ES-I3 (cell line): Measurements from ENCODE around the gene LPIN2.

Experiments
- H3K36me3 ChIP-seq: 2 replicates; pipeline ENCODE4 v1.6.1; 2013; ENCODE audit warnings: mild to moderate bottlenecking, low read length, control low read depth, moderate library complexity; ENCODE audit not compliant: insufficient read depth
- H3K4me1 ChIP-seq: 2 replicates; pipeline ENCODE4 v1.6.1; 2013; ENCODE audit warnings: mild to moderate bottlenecking, control low read depth, low read length; ENCODE audit not compliant: insufficient read depth
- H3K9ac ChIP-seq: 2 replicates; pipeline ENCODE4 v1.6.1; 2013; ENCODE audit warnings: low read depth, mild to moderate bottlenecking, low read length, moderate library complexity
- H3K9me3 ChIP-seq: 2 replicates; pipeline ENCODE4 v1.6.1; 2013; ENCODE audit warnings: mild to moderate bottlenecking, low read length, moderate library complexity; ENCODE audit not compliant: control insufficient read depth, insufficient read depth

Gene LPIN2

DNA sequence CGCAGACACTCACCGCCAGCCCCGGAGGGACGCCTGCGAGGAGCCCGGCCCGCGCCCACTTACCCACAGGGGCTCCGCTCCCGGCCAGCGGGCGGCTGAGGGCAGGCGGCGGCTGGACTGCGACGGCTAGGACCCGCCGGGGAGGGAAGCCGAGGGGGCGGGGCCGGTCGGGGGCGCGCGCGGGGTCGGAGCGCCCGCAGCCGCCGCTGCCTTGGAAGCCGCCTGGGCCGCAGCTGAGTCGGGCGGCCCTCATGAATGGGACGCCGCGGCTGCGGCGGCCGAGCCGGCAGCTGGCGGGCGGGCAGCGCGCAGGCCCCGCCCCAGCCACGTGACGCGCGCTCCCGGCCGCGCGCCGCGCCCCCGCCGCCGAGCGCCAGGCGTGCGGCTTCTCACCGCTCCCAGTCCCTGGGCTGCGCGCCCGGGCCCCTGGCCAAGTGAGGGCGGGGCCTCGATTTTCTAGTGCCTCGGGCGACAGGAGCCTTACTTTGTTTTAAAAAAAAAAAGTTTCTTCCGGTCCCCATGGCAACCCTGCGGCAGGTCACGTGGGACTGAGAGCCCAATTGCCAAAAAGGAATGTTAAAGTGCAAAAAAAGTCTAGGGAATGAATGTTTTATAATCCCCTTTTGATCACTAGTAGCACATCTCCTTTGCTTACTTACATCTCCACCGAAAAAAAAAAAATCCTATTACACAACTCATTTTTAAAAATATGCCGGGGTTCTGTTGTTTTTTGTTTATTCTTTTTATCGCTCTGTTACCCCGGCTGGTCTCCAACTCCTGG, at the start of gene LPIN2:
Gene LPIN2 (minus strand): TSS at position 121 of the 781 bp plus-strand sequence. CDS start 52,304 bp downstream, outside the sequence.
- Histone ChIP-seq H3K36me3 (no peaks in the 10 kb centered on the region), H3K4me1 (peaks cover 13% of the 10 kb centered on the region; the same call in 1 of the 2 replicates), H3K9me3 (no peaks in the 10 kb centered on the region), H3K9ac (peak within 1 kb of the TSS; percentile 82)

DNA sequence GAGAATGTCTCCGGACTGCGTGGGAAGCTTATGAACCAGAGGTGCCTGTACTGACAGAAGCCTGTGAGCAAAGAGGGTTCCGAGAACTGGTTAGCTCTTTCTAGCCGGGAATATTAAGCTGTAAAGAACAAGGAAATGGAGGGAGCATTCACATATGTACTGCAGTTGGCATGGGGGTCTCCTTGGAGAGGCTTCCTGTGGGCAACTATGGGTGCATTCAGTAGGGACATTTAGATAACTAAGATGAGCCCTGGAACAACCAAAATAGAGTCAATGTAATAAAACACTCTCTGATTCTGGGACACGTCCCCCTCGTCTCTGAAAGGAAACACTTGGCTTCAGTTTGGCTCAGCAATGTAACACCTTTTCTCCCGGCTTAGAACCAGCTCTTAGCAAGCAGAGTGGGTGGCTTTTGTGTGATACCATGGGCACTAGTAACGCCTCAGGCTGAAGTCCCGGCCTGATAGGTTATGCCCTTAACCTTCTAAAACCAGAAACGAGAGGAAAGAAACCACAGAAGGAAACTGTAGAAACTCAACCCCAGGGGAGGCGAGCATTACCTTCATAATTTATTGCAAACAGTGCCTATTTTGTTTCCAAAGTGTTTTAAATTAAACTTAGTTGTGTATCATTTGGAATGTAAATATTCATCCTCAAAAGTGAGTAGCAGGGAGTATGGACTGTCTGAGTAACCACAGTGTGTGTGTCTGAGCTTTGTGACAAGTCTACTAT, 48.8 kb upstream of the LPIN2 start:
- Histone ChIP-seq H3K4me1 (peaks cover 23% of the 10 kb centered on the region), H3K9ac (no peak overlapping the region), H3K36me3 (no peaks in the 10 kb centered on the region), H3K9me3 (no peaks in the 10 kb centered on the region)

DNA sequence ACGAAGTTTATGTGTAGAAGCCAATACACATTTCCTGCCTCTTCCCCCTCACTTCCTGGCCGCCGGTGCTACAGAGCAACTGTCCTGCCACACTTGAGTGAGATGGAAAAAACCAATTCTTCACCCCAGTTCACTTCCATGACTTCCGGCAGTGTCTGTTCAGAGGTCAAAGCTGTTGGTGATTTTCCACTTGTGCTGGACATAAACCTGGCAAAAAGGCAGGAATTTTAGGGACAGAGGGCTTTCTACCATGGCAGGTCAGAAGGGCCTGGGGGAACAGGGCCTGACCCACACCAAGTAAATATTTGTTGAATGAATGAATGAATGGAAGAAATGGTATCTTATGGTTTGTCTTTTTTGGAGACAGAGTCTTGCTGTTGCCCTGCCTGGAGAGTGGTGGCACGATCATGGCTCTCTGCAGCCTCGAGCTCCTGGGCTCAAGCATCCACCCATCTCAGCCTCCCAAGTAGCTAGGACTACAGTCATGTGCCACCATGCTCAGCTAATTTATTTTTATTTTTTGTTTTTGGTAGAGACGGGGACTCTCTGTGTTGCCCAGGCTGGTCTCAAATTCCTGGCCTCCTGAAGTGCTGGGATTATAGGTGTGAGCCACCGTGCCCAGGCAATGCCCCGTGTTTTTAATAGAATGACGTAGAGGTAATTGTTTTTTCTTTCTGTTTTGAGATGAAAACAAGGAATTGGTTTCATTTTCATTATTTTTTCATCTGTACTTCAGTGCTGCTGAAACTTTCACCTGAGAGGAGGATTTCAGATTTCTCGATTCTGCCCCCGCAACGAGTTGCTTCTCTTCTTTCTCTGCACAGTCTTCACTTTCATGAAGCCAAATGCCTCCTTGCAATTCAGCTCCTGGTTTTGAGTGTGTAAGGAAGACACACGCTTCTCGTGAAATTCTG, 48.0 kb upstream of the LPIN2 start:
- H3K4me1 ChIP-seq, result peaks cover 27% of the 10 kb centered on the region
- H3K9ac ChIP-seq, result no peak overlapping the region
- no peaks in the 10 kb centered on the region for H3K36me3 ChIP-seq
- no peaks in the 10 kb centered on the region for H3K9me3 ChIP-seq

DNA sequence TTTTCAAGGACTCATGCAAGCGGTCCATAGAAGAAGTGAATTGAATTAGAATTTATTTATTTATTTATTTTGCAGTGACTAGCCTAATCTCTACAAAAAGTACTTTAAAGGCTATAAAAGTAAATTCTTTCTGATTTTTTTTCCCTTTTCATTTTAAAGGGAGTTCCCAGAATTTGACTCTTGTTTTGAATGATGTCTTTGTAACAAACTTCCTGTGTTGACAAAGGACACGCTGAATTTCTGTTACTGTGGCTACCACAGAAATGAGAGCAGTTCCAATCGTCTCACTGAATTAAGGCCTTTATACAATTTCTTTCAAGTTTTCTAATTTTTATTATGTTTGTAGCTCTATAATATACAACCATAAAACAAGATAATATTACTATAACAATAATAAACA, 46.3 kb upstream of the LPIN2 start:
- Histone ChIP-seq H3K9ac (no peak overlapping the region), H3K9me3 (no peaks in the 10 kb centered on the region), H3K36me3 (no peaks in the 10 kb centered on the region), H3K4me1 (peaks cover 33% of the 10 kb centered on the region)

DNA sequence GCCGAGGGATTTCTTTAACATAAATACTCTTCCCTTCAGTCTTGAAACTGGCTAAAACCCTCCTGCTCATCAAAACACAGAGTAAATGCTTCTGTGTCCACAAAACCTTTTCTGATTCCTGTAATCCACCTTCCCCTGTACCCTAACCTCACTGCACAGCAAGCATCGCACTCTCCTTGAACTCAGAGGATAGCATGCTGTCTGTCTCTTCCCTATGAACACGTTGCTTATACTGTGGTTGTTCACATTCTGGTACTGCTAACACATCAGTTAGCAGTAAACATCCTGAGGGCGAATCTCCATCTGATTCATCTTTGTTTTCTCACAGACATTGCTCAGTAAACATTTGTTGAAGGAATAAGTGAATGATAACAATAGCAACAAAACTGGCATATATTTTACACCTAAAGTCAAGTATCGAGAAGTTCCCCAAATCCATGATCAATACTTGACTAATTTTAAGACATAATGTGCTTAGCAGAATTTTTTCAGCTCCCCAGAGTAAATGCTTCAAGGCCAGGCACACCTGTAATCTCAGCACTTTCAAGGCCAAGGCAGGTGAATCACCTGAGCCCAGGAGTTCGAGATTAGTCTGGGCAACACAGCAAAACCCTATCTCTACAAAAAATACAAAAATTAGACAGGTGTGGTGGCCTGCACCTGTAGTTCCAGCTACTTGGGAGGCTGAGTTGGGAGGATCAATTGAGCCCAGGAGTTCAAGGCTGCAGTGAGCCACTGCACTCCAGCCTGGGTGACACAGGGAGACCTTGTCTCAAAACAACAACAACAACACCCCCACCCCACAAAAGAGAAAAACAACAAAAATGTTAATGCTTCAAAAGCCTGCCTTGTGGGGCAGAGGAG, 45.6 kb upstream of the LPIN2 start:
- H3K36me3 ChIP-seq, result no peaks in the 10 kb centered on the region
- H3K4me1 ChIP-seq, result peaks cover 33% of the 10 kb centered on the region
- no peak overlapping the region for H3K9ac ChIP-seq
- H3K9me3 ChIP-seq, result no peaks in the 10 kb centered on the region

GRCh38 chr18:3057526-3057925, 44.6 kb upstream of the LPIN2 start:
- H3K4me1 ChIP-seq, result peaks cover 29% of the 10 kb centered on the region
- no peak overlapping the region for H3K9ac ChIP-seq

GRCh38 chr18:3056311-3056710, 43.4 kb upstream of the LPIN2 start:
- Histone ChIP-seq H3K4me1 (peaks cover 33% of the 10 kb centered on the region), H3K9ac (no peak overlapping the region), H3K36me3 (no peaks in the 10 kb centered on the region), H3K9me3 (peaks cover 4% of the 10 kb centered on the region; the same call in 1 of the 2 replicates)

More at GRCh38 chr18:3057526-3057925, 44.6 kb upstream of the LPIN2 start:
- Histone ChIP-seq H3K9me3 (peaks cover 4% of the 10 kb centered on the region; the same call in 1 of the 2 replicates), H3K36me3 (no peaks in the 10 kb centered on the region)

- Histone ChIP-seq H3K9ac (no peak overlapping the region; the same call in 1 of the 2 replicates), H3K9me3 (peaks cover 4% of the 10 kb centered on the region; the same call in 1 of the 2 replicates), H3K36me3 (no peaks in the 10 kb centered on the region), H3K4me1 (peaks cover 33% of the 10 kb centered on the region)
These were observed 42.9 kb upstream of the LPIN2 start for GRCh38 chr18:3055816-3056215.

GRCh38 chr18:3055186-3055728, 42.3 kb upstream of the LPIN2 start:
- no peak overlapping the region for H3K9ac ChIP-seq
- peaks cover 33% of the 10 kb centered on the region for H3K4me1 ChIP-seq
- no peaks in the 10 kb centered on the region for H3K36me3 ChIP-seq
- H3K9me3 ChIP-seq, result peaks cover 4% of the 10 kb centered on the region; the same call in 1 of the 2 replicates

DNA sequence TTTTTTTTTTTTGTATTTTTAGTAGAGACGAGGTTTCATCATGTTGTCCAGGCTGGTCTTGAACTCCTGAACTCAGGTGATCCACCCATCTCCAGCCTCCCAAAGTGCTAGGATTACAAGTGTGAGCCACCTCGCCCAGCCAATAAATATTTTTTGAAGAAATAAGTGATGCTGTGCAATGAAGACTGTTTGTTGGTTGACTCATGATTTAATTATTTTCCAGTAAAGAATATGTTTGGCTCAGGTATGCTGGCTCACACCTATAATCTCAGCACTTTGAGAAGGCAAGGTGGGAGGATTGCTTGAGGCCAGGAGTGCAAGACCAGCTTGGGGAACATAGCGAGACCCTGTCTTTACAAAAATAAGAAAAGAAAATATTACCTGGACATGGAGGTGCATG, 41.8 kb upstream of the LPIN2 start:
- no peak overlapping the region for H3K9ac ChIP-seq
- H3K36me3 ChIP-seq, result no peaks in the 10 kb centered on the region
- peaks cover 33% of the 10 kb centered on the region for H3K4me1 ChIP-seq
- peaks cover 4% of the 10 kb centered on the region; the same call in 1 of the 2 replicates for H3K9me3 ChIP-seq

- Histone ChIP-seq H3K9ac (no peak overlapping the region), H3K9me3 (peaks cover 4% of the 10 kb centered on the region; the same call in 1 of the 2 replicates), H3K4me1 (peaks cover 30% of the 10 kb centered on the region), H3K36me3 (no peaks in the 10 kb centered on the region)
These were observed 41.3 kb upstream of the LPIN2 start for GRCh38 chr18:3054214-3054613.

DNA sequence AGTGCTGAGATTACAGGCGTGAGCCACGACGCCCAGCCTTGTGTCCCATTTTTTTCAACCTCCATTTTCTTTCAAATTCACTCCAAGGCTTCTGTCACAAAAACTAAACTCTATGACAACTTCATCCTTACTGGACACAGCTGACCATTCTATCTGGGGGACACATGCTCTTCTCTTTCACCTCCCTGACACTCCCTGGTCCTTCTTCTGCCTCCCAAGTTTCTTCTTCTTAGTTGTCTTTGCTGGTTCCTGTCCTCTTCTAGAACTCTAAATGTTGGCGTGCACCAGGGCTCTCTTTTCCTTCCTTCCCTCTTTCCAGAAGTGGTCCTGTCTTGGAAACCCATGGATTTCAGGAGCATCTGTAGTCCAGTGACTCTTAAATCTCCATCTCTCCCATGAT, 40.1 kb upstream of the LPIN2 start:
- Histone ChIP-seq H3K9me3 (peaks cover 4% of the 10 kb centered on the region; the same call in 1 of the 2 replicates), H3K4me1 (peaks cover 21% of the 10 kb centered on the region; the same call in 1 of the 2 replicates), H3K36me3 (no peaks in the 10 kb centered on the region), H3K9ac (no peak overlapping the region)

- peaks cover 24% of the 10 kb centered on the region; the same call in 1 of the 2 replicates for H3K4me1 ChIP-seq
- peaks cover 4% of the 10 kb centered on the region; the same call in 1 of the 2 replicates for H3K9me3 ChIP-seq
- no peaks in the 10 kb centered on the region for H3K36me3 ChIP-seq
- no peak overlapping the region for H3K9ac ChIP-seq
These were observed 39.4 kb upstream of the LPIN2 start for GRCh38 chr18:3052411-3052758.
